Vein endothelial cell (primary cell): ENCODE measurements around the gene FBH1. TPM values are rescaled to one million over a fixed set of nuclear protein-coding genes. Genes with fewer than 3 reads are reported as not detected.

Source experiments
- total RNA-seq: library from RNA; depleted of rRNA; stranded (reverse); fragments of >200 nt; gene quantifications from 2 replicates; pipeline ENCODE4 v1.2.3, GENCODE V29; 2012

FBH1 gene
- 84.8 and 106 TPM in 2 replicates for total RNA-seq

DNA sequence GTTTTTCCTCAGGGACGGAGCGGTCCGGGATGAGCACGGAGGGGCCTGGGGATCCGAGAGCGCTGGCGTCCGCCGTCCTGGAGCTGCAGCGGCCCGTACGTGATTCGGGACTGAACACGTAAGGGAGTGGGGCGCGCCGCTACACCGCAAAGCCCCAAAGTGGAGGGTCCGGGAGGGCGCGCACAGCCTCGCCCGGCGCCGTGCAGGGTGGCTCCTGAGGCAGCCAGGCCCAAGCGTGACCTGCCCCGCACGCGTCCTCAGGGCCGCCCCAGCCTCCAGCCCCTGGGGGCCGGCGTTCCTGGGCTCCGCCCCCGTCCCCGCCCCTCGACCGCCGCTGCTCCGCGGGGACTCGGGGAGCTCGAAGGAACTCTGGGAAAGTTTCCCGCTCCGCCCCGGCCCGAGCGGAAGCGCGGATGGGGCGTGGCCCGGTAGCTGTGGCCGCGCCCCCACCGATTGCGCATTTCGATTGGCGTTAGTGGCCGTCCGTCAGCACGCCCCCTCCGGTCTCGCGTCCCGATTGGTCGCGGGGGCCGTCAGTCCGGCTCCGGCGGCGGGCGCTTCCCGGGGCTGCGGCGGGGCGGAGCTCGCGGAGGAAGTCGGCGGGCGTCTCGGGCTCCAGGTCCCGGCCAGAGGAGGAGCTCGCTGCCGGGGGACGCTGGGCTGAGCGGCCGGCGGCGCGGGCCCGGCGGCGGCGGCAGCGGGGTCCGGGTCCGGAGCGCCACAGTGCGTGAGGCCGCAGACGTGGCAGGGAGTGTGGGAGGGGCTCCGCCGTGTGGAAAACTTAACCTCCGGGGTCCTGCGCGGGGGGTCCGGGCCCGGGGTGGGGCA is at the start of gene FBH1, which contains the start of gene ANKRD16:
FBH1 (plus strand) TSS at position 620 of the 828 bp plus-strand sequence; CDS start at position 723, 103 bp downstream.
ANKRD16 (minus strand) TSS at position 270 of the 828 bp plus-strand sequence. CDS start 539 bp downstream, outside the sequence.

DNA sequence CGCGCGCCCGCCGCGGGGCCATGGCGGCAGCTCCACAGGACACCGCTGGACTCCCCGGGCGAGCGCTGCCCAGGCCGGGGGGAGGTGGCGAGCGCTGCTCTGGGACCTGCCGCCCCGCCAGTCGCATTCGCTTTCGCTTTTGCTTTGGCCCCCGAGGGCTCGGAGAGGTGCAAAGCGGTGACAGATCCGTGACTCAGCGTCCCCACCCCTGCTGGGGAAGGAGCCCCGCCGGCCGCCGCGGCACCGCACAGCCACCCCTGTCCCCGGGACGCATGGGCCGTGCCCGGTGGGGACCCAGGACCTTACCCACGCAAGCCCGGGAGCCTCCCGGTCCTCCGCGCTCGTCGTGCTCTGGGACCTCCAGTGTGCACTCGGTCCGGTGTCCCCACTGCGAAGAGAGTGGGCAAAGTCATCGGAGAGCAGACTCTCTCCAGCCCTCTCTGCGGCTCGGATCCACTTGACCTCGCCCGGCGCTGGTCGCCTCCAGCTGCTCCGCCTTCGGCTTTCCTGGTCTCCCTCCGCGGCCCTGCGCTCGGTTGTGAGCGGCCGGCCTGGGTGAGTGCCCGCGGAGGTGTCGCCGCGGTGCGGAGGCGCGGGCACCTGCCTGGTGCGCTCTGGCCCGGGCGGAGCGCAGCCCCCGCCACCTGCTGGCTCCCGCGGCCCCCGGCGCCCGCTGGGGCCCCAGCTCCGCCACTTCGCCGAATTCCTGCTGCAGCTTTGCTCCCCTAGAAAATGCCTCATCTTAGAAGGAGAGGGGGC is 87.6 kb downstream of the FBH1 start, which contains the start of gene IL15RA:
IL15RA (minus strand) TSS at position 73 of the 759 bp plus-strand sequence; CDS start at position 22, 51 bp downstream.

Other genes with a start within 250 kb of the FBH1 start
- 7.8 and 8.8 TPM in 2 replicates for gene ASB13, start 223.6 kb upstream of the FBH1 start, total RNA-seq
- 74.0 and 76.4 TPM in 2 replicates for gene TASOR2, start 205.4 kb upstream of the FBH1 start, total RNA-seq
- 629 and 694 TPM in 2 replicates for gene GDI2, start 76.8 kb upstream of the FBH1 start, total RNA-seq
- gene ANKRD16, start 350 bp upstream of the FBH1 start, total RNA-seq, result 7.4 and 9.5 TPM in 2 replicates
- 17.2 and 17.3 TPM in 2 replicates for gene IL15RA, start 87.3 kb downstream of the FBH1 start, total RNA-seq
- not detected in 2 replicates for gene IL2RA, start 172.1 kb downstream of the FBH1 start, total RNA-seq
- gene RBM17, start 198.8 kb downstream of the FBH1 start, total RNA-seq, result 50.0 and 58.8 TPM in 2 replicates